ENCODE results near the gene PDXDC1.
"Not testable (repeated sequence)": the region's sequence is repeated elsewhere in the genome, so short reads cannot be mapped to it uniquely, and the experiment has no call there.

Gene PDXDC1

GRCh38 chr16:14974656-14975417 lies at the start of gene PDXDC1:
PDXDC1 (plus strand) TSS chr16:14975026; CDS start chr16:14975200, 174 bp downstream.
- peak; percentile 80 for DNase-seq (ENCODE audit: low read depth)

GRCh38 chr16:14928064-14928714 lies 46.6 kb upstream of the PDXDC1 start:
- not testable (repeated sequence) for DNase-seq (ENCODE audit: low read depth)

- not testable (repeated sequence) for DNase-seq (ENCODE audit: low read depth)
Measured at GRCh38 chr16:14929176-14929575, 45.6 kb upstream of the PDXDC1 start.

- not testable (repeated sequence) for DNase-seq (ENCODE audit: low read depth)
Measured at GRCh38 chr16:14930246-14930645, 44.6 kb upstream of the PDXDC1 start.

- DNase-seq (ENCODE audit: low read depth): not testable (repeated sequence)
Measured at GRCh38 chr16:14930971-14931370, 43.9 kb upstream of the PDXDC1 start.

- DNase-seq (ENCODE audit: low read depth): not testable (repeated sequence)
Measured at GRCh38 chr16:14932581-14933375, 42.0 kb upstream of the PDXDC1 start.

- not testable (repeated sequence) for DNase-seq (ENCODE audit: low read depth)
Measured at GRCh38 chr16:14937143-14937542, 37.7 kb upstream of the PDXDC1 start, which contains the start of gene NPIPA1. NPIPA1 (plus strand) TSS chr16:14937443; CDS start chr16:14937443, 0 bp downstream.

GRCh38 chr16:14937994-14938393 lies 36.8 kb upstream of the PDXDC1 start:
- DNase-seq (ENCODE audit: low read depth): not testable (repeated sequence)

- DNase-seq (ENCODE audit: low read depth): not testable (repeated sequence)
Measured at GRCh38 chr16:14942686-14943085, 32.1 kb upstream of the PDXDC1 start.

- no peak for DNase-seq (ENCODE audit: low read depth)
Measured at GRCh38 chr16:14955546-14956231, 19.1 kb upstream of the PDXDC1 start.

GRCh38 chr16:14957576-14958322 lies 17.1 kb upstream of the PDXDC1 start:
- no peak for DNase-seq (ENCODE audit: low read depth)

GRCh38 chr16:14958323-14958600 lies 16.6 kb upstream of the PDXDC1 start:
- DNase-seq (ENCODE audit: low read depth): no peak

- no peak for DNase-seq (ENCODE audit: low read depth)
Measured at GRCh38 chr16:14958970-14959369, 15.9 kb upstream of the PDXDC1 start.

GRCh38 chr16:14961405-14962186 lies 13.2 kb upstream of the PDXDC1 start:
- no peak for DNase-seq (ENCODE audit: low read depth)

- DNase-seq (ENCODE audit: low read depth): no peak
Measured at GRCh38 chr16:14963281-14964173, 11.3 kb upstream of the PDXDC1 start.

GRCh38 chr16:14965328-14965727 lies 9.5 kb upstream of the PDXDC1 start:
- no peak for DNase-seq (ENCODE audit: low read depth)

GRCh38 chr16:14969795-14970194 lies 5.0 kb upstream of the PDXDC1 start:
- not testable (repeated sequence) for DNase-seq (ENCODE audit: low read depth)

- not testable (repeated sequence) for DNase-seq (ENCODE audit: low read depth)
Measured at GRCh38 chr16:14971621-14972228, 3.1 kb upstream of the PDXDC1 start.

GRCh38 chr16:14973785-14974322 lies 972 bp upstream of the PDXDC1 start:
- DNase-seq (ENCODE audit: low read depth): not testable (repeated sequence)

All from stromal cell of bone marrow (primary cell).